ENCODE results near the gene EMX2.
"Not testable (repeated sequence)": the region's sequence is repeated elsewhere in the genome, so short reads cannot be mapped to it uniquely, and the experiment has no call there.

EMX2 gene

GRCh38 chr10:117542706-117543224 lies at the start of gene EMX2:
Gene EMX2, plus strand, starts transcription at chr10:117542746. Its CDS starts 522 bp downstream, at chr10:117543268.
- H3K4me1 Mint-ChIP-seq: peaks cover 6% of the 10 kb centered on the region
- DNase-seq (ENCODE audit: low spot score in 2 of 2) (no peak), ATAC-seq (ENCODE audit: low read depth) (no peak)
- H3K27me3 Mint-ChIP-seq: peaks cover 16% of the 10 kb centered on the region
- no peak within 1 kb of the TSS for H3K27ac Mint-ChIP-seq
- no peak within 1 kb of the TSS for H3K4me3 Mint-ChIP-seq
- H3K36me3 Mint-ChIP-seq: no peaks in the 10 kb centered on the region
- H3K9me3 Mint-ChIP-seq: no peaks in the 10 kb centered on the region

- no peak for ATAC-seq (ENCODE audit: low read depth)
- no peaks in the 10 kb centered on the region for H3K9me3 Mint-ChIP-seq
- H3K4me1 Mint-ChIP-seq: no peaks in the 10 kb centered on the region
- DNase-seq (ENCODE audit: low spot score in 2 of 2): no peak
- peaks cover 15% of the 10 kb centered on the region for H3K27me3 Mint-ChIP-seq
- no peak overlapping the region for H3K27ac Mint-ChIP-seq
- no peaks in the 10 kb centered on the region for H3K36me3 Mint-ChIP-seq
- H3K4me3 Mint-ChIP-seq: no peak overlapping the region
Measured at GRCh38 chr10:117496031-117496430, 46.5 kb upstream of the EMX2 start.

- H3K27ac Mint-ChIP-seq: no peak overlapping the region
- ATAC-seq (ENCODE audit: low read depth) (peak; percentile 61), DNase-seq (ENCODE audit: low spot score in 2 of 2) (peak; percentile 60 to 70)
- no peaks in the 10 kb centered on the region for H3K9me3 Mint-ChIP-seq
- H3K27me3 Mint-ChIP-seq: peaks cover 15% of the 10 kb centered on the region
- no peaks in the 10 kb centered on the region for H3K36me3 Mint-ChIP-seq
- H3K4me1 Mint-ChIP-seq: no peaks in the 10 kb centered on the region
- no peak overlapping the region for H3K4me3 Mint-ChIP-seq
Measured at GRCh38 chr10:117496616-117497028, 45.9 kb upstream of the EMX2 start.

DNA sequence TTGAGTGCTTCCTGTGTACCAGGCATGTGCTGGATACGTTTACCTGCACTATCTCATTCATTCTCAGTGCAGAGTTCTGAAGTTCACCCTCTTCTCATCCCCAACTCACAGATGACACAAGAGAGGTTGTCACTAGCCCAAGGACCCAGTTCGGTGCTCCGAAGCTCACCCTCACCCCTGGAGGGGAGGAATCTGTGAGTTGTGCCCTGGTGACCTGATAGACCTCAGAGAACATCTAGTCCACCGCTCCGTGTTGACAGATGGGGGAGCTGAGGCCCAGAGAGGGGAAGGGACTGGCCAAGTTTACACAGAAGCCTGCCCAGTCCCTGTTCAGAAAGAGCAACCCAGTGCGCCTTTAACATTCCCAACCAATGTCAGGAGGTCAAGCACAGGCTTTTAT lies 44.8 kb upstream of the EMX2 start:
- H3K9me3 Mint-ChIP-seq: no peaks in the 10 kb centered on the region
- DNase-seq (ENCODE audit: low spot score in 2 of 2) (no peak), ATAC-seq (ENCODE audit: low read depth) (no peak)
- no peaks in the 10 kb centered on the region for H3K36me3 Mint-ChIP-seq
- H3K4me1 Mint-ChIP-seq: no peaks in the 10 kb centered on the region
- H3K27me3 Mint-ChIP-seq: peaks cover 11% of the 10 kb centered on the region
- no peak overlapping the region for H3K27ac Mint-ChIP-seq
- no peak overlapping the region for H3K4me3 Mint-ChIP-seq

DNA sequence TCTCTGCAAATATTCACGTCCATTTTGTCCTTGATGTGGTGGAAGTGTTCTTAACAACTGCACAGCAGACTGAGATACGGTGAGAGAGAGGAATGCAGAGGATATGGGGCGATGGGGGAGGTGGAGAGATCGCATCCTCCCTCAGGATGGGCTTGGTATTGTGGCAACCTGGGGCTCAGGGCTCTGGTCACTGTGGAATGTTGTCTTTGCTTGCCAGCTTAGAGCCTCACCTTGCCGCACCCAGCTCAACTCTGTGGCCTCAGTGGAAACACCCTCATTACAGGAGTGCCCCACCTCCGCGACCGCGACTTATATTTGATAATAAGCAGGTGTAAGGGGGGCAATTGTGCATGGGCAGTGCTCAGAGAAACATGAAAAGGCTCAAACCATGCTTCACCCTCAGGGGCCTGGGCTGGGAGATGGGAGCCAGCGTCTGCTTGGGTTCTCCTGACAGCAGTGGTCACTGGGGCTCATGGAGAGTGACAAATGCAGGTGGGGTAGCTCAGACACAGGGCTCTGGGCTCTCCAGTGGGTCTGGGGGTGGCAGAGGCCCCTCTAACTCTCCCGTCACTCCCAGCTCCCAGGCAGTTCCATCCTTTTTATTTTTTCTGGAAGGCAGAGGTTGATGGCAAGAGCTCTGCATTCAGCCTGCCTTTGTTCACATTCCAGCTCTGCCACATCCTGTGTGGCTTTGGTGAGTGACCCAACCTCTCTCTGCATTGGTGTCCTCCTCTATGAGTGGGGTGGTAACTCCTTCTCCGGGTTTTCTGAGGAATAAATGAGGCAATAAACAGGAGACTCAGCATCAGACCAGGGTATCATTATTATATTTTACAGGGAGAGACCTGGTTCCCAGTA lies 43.1 kb upstream of the EMX2 start:
- Mint-ChIP-seq H3K27me3 (peaks cover 9% of the 10 kb centered on the region), H3K36me3 (no peaks in the 10 kb centered on the region), H3K9me3 (no peaks in the 10 kb centered on the region), H3K27ac (no peak overlapping the region), H3K4me3 (no peak overlapping the region), H3K4me1 (no peaks in the 10 kb centered on the region)
- ATAC-seq (ENCODE audit: low read depth) (no peak), DNase-seq (ENCODE audit: low spot score in 2 of 2) (no peak)

DNA sequence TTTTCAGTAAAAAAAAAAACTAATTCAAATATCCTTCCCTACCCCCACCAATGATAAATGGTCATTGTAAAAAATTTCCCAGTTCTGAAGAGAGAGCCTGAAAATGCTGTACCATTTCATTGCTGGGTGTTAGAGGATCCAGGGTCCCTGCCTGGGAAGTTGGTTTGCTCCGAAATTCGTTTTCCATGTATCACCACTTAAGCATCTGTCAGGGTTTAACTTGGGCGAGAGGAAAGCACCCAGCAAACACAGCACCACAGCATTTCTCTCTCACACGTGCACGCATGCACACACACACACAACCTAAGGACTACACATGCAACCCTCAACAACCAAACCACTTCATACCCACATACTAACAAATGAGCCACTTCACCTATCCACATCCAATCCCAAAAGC lies 42.1 kb upstream of the EMX2 start:
- Mint-ChIP-seq H3K9me3 (no peaks in the 10 kb centered on the region), H3K36me3 (no peaks in the 10 kb centered on the region), H3K4me3 (no peak overlapping the region), H3K27ac (no peak overlapping the region), H3K27me3 (peaks cover 9% of the 10 kb centered on the region), H3K4me1 (no peaks in the 10 kb centered on the region)
- ATAC-seq (ENCODE audit: low read depth) (no peak), DNase-seq (ENCODE audit: low spot score in 2 of 2) (no peak)

- H3K4me1 Mint-ChIP-seq: no peaks in the 10 kb centered on the region
- DNase-seq (ENCODE audit: low spot score in 2 of 2) (no peak), ATAC-seq (ENCODE audit: low read depth) (no peak)
- no peak overlapping the region for H3K4me3 Mint-ChIP-seq
- H3K36me3 Mint-ChIP-seq: no peaks in the 10 kb centered on the region
- H3K9me3 Mint-ChIP-seq: no peaks in the 10 kb centered on the region
- H3K27me3 Mint-ChIP-seq: peaks cover 5% of the 10 kb centered on the region
- no peak overlapping the region for H3K27ac Mint-ChIP-seq
Measured at GRCh38 chr10:117501460-117502035, 41.0 kb upstream of the EMX2 start.

- Mint-ChIP-seq H3K36me3 (no peaks in the 10 kb centered on the region), H3K27me3 (peaks cover 5% of the 10 kb centered on the region), H3K9me3 (no peaks in the 10 kb centered on the region), H3K4me1 (no peaks in the 10 kb centered on the region), H3K4me3 (no peak overlapping the region), H3K27ac (no peak overlapping the region)
- ATAC-seq (ENCODE audit: low read depth): no peak
- no peak for DNase-seq (ENCODE audit: low spot score in 2 of 2)
Measured at GRCh38 chr10:117502421-117503243, 39.9 kb upstream of the EMX2 start.

- no peaks in the 10 kb centered on the region for H3K4me1 Mint-ChIP-seq
- DNase-seq (ENCODE audit: low spot score in 2 of 2): no peak
- no peaks in the 10 kb centered on the region for H3K36me3 Mint-ChIP-seq
- no peak overlapping the region for H3K4me3 Mint-ChIP-seq
- no peaks in the 10 kb centered on the region for H3K9me3 Mint-ChIP-seq
- H3K27me3 Mint-ChIP-seq: peaks cover 5% of the 10 kb centered on the region
- no peak for ATAC-seq (ENCODE audit: low read depth)
- H3K27ac Mint-ChIP-seq: no peak overlapping the region
Measured at GRCh38 chr10:117503244-117504205, 39.0 kb upstream of the EMX2 start.

- H3K9me3 Mint-ChIP-seq: no peaks in the 10 kb centered on the region
- H3K4me1 Mint-ChIP-seq: no peaks in the 10 kb centered on the region
- DNase-seq (ENCODE audit: low spot score in 2 of 2) (no peak), ATAC-seq (ENCODE audit: low read depth) (no peak)
- H3K27ac Mint-ChIP-seq: no peak overlapping the region
- H3K27me3 Mint-ChIP-seq: peaks cover 5% of the 10 kb centered on the region
- no peak overlapping the region for H3K4me3 Mint-ChIP-seq
- H3K36me3 Mint-ChIP-seq: no peaks in the 10 kb centered on the region
Measured at GRCh38 chr10:117504562-117504961, 38.0 kb upstream of the EMX2 start.

- ATAC-seq (ENCODE audit: low read depth); H3K4me1 Mint-ChIP-seq; H3K9me3 Mint-ChIP-seq; H3K27me3 Mint-ChIP-seq; DNase-seq (ENCODE audit: low spot score in 2 of 2); H3K36me3 Mint-ChIP-seq; H3K4me3 Mint-ChIP-seq; H3K27ac Mint-ChIP-seq: not testable (repeated sequence)
Measured at GRCh38 chr10:117507081-117507480, 35.5 kb upstream of the EMX2 start.

DNA sequence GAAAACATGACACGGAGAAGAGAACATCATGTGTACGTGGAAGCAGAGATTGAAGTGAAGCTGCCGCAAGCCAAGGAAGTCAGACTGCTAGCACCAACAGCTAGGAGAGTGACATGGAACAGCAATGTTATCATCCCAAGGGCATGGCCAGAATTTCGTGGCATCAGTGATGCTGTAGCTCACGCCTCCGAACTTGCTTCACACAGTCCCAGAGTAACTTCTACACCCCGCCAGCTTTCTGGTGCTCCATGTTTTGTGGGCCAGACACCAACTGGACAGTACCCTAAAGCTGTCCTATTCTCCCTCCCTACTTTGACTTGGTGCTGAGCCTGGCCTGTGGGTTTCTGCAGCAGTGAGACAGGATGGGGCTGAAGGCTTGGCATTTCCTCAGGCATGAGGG lies 33.0 kb upstream of the EMX2 start:
- DNase-seq (ENCODE audit: low spot score in 2 of 2) (no peak), ATAC-seq (ENCODE audit: low read depth) (no peak)
- peaks cover 4% of the 10 kb centered on the region for H3K27me3 Mint-ChIP-seq
- H3K27ac Mint-ChIP-seq: no peak overlapping the region
- no peak overlapping the region for H3K4me3 Mint-ChIP-seq
- H3K4me1 Mint-ChIP-seq: no peaks in the 10 kb centered on the region
- no peaks in the 10 kb centered on the region for H3K36me3 Mint-ChIP-seq
- H3K9me3 Mint-ChIP-seq: no peaks in the 10 kb centered on the region

Data from memory B cell (primary cell).